Occipital lobe (tissue), 2 donors: Measurements from ENCODE around the gene MYO7B. TPM values are rescaled to one million over a fixed set of nuclear protein-coding genes. Genes with fewer than 3 reads are reported as not detected.

ENCODE experiments used
- DNase-seq: peaks from one replicate; lab custom pipeline; 2025; lab: John Stamatoyannopoulos, UW
- total RNA-seq: library from RNA; depleted of rRNA; stranded (reverse); fragments of >200 nt; gene quantifications from one replicate; pipeline ENCODE4 v1.2.3, GENCODE V29; 2014

The MYO7B gene
- total RNA-seq, 1 donor from 2014 or later: not detected

- no peak for DNase-seq
Observed at GRCh38 chr2:127678531-127678930, 143.0 kb downstream of the MYO7B start.

GRCh38 chr2:127678991-127679390, 143.5 kb downstream of the MYO7B start:
- DNase-seq: no peak

GRCh38 chr2:127679680-127680361, 144.3 kb downstream of the MYO7B start:
- DNase-seq: no peak

GRCh38 chr2:127680706-127681287, 145.3 kb downstream of the MYO7B start:
- DNase-seq: no peak

GRCh38 chr2:127681288-127681804, 145.9 kb downstream of the MYO7B start:
- DNase-seq: no peak

GRCh38 chr2:127681976-127682857, 146.7 kb downstream of the MYO7B start:
- DNase-seq: no peak

- DNase-seq: no peak
Observed at GRCh38 chr2:127683056-127683455, 147.6 kb downstream of the MYO7B start.

GRCh38 chr2:127683757-127684156, 148.3 kb downstream of the MYO7B start:
- no peak for DNase-seq

GRCh38 chr2:127685410-127686080, 150.1 kb downstream of the MYO7B start:
- no peak for DNase-seq

Other genes with a start within 250 kb of the MYO7B start
- gene ERCC3, start 241.5 kb upstream of the MYO7B start, total RNA-seq: 43.0 TPM
- 62.1 TPM for gene MAP3K2, start 147.7 kb upstream of the MYO7B start, total RNA-seq
- gene PROC, start 117.3 kb upstream of the MYO7B start, total RNA-seq: not detected
- gene IWS1, start 9.2 kb upstream of the MYO7B start, total RNA-seq: 34.5 TPM
- 6.1 TPM for gene GPR17, start 110.5 kb downstream of the MYO7B start, total RNA-seq
- gene LIMS2, start 139.8 kb downstream of the MYO7B start, total RNA-seq: 1.2 TPM
- gene SFT2D3, start 165.8 kb downstream of the MYO7B start, total RNA-seq: 11.7 TPM